ENCODE results near the gene DSCAML1.

Gene DSCAML1

DNA sequence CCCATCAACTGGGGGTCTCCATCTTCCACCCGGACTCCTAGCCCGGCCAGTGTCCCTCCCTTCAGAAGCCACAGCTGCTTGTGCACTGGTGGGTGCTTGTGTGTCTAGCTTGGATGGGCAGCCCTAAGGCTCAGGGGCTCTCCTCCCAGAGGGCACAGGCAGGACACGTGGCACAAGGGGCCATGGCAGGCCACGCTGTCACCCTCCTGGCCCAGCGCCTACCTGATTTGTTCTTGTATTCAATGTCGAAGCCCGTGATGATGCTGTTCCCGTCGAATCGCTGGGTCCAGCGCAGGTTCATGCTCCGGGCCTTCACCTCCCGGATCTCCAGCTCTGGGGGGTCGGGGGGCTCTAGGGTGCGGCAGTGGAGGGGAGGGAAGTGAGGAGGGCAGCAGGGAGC, 316.8 kb downstream of the DSCAML1 start:
- no peak for DNase-seq

DNA sequence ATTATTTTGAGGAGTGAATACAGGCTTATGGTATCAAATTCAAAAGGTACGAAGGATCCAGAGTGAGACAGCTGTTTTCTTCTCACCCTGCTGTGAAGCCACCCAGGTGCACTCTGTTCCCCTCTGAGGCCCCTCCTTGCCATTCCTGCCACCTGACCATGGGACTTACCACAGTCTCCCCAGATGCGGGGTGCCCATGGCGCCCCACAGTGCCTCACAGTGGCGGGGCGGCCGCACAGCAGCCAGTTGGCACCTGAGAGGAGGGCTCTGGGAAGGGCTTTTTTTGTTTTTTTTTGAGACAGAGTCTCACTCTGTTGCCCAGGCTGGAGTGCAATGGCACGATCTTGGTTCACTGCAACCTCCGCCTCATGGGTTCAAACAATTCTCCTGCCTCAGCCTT, 317.6 kb downstream of the DSCAML1 start:
- DNase-seq = no peak

DNA sequence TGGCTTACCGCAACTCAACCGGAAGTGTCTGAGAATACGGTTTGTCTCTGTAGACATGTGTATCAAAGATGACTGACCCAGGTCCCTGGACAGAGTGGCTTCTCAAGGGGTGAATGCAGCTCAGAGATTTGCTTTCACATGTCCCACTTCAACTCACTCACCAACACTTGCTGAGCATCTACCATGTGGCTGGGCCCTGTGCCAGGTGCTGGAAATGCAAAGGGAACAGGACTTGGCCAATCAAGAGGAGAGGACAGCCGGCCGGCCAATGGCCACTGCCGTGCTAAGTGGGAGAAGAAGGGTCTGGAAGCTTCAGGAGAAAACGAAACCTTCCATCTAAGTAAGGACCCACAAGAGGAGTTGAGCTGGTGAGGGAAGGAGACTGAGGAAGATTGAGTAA, 318.1 kb downstream of the DSCAML1 start:
- DNase-seq = no peak

DNA sequence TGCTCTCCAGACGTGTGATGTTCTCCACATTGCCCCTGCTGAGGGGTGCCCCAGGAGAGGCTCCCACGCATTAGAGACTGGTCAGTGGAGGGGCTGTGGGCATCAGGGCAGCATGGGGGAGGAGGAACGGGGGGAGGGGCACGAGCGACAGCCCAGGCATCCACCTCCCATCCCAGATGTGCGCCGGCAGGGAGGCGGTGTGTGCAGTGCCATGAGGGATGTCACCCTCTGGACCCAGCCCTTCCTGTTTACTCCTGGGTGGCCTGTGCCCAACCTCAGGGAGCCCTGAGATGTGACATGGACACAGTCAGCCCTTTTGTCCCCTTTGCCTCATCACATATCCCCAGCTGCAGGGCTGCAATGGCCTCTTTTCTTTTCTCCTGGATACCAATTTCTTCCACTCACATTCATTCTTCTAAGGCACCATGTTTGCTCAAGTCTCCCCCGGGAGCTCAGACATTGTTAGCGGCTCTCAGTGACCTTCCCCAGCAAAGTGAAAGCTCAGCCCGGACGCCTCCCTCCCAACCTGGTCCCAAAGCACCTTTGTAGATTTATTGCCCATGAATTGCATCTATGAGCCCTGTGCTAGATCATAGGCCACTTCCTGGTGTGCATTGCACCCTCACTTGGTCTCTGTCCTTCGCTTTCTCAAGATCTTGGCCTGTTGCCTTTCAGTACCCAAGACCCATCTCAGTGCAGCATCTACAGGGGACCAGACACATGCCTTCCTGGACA, 318.7 kb downstream of the DSCAML1 start:
- no peak for DNase-seq

DNA sequence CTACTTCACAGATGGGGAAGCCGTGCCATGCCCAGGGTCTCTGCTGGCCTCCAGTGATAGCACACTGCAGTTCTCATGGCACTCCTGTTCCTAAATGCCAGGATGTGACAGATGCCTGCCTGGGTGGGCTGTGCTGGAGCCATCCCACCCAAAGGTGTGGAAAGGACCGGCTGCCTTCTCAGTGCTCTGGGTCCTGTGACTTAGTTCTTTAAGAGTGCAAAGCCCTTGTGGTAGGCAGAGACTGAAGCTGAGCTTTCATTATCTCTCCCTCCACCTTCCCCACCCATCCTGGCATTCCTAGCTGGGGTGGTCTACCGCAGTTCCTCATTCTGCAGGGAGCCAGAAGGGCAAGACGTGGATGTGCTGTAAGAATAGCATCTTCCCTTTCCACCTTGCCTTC, 319.3 kb downstream of the DSCAML1 start:
- no peak for DNase-seq

DNA sequence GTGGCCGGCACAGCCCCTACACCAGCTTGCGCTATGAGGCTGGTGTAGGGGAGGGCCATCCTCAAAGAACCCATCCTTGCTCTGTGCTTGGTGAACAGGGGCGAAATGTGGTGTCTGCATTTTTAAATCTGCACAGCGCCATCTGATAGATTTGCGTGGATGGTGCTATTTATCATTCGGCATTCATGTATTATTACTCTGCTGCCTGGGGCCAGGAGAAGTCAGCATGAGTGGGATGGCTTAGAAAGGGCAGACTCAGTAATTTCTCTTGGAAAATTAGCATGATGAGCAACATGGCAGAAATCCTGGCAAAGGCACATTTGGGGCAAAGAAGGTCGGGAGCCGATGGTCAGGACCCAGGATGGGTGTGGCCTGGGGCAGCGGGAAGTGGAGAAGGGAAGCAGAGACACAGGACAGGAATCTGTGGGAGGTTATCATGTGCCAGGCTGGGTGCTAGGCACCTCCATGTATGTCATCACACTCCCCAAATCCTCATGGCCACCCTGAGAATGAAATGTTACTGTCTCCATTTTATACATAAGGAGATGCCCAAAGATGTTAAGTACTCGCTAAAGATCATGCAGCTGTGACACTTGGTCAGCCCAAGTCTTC, 320.4 kb downstream of the DSCAML1 start:
- no peak for DNase-seq

DNA sequence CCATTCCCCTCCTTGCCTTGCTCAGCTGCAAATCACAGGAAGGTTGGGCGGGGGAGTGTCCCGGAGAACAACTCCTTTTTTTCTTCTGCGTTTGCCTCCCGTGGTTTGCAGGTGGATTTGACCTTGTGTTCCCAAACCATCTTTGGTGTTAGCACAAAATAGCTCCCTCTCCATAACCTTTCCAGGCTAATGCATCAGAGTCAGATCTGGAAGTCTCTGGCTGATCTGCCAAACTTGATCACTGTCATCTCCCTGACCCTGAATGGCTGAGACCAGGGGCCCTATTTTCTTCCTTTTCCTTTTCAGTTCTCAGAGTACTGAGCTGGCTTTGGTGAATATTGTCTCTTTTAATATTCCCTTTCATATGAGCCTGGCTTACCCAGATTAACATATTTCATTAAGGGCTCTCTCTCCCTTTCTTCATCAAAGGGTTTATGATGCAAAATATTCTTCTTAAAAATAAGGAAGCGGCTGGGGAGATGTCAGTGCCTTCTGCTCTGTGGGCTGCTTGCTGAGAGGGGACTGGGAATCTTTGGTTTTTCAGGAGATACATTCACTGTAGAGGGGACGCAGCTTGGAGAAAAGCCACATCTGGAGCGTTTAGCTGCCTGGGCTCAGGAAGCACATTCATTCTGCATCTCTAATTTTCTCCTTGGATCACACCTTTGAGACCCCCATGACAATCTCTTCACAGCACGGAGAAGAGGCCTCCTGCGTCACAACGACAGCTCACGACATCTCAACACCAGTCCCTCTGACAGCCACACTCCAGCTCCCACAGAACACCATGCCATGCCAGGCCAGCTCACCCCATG, 321.1 kb downstream of the DSCAML1 start:
- DNase-seq = no peak

DNA sequence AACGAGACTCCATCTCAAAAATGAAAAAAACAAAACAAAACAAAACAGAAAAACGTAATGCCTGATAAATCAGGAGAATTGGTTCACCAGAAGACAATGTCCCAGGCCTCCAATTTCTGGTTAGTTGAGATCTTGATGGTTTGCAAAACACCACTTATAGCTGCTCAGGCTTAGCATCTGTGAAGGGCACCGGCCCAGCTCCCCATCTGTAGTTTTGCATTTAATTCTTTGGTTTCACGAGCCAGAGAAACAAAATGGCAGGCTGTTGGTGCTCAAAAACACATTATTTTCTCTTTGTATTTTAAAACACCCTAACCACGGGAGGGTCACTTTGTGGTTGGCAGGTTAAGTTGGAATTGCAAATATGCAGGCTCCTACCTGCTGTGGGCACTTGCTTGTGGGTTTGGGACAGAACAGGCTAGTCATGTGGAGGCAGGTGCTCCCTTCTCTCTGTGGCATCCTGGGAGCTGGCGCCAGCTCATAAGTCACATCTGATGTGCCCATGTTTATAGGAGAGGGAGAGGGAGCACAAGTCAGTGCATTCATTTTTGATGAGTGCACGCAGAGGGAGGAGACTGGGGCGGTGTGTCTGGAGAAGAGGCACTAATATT, 323.4 kb downstream of the DSCAML1 start:
- DNase-seq = no peak

DNA sequence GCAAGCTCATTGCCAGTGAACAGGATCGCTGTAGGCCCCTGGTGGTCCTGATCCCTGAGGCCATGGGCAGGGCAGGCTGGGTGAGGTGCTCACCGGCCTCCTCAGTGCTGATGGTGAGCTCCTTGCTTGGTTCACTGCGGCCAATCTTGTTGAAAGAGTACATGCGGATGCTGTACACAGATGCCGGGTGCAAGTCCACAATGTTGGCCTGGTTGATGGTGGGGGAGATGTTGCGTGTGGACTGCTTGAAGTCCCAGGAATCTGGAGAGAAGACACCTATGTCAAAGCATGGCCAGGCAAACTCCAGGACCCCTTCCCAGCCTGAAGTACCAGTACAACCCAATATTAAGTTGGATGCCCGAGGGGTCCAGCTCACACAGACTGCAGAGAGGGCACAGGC, 325.2 kb downstream of the DSCAML1 start:
- DNase-seq = no peak

DNA sequence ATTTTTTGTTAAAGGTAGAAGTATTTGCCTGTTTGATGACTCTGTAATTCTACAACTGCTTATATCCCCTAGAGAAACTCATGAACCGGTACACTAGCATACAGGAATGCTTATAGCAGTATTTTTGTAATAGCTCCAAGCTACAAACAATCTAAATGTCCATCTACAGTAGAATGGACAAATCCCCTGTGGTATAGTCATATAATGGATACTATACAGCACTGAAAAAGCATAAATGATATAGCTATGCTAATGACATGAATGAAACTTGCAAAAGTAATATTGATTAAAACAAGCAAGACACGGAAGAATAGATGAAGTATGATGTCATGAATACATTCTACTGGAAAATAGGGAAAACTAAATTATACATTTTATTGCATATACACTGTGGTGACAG, 326.4 kb downstream of the DSCAML1 start:
- DNase-seq = no peak

DNA sequence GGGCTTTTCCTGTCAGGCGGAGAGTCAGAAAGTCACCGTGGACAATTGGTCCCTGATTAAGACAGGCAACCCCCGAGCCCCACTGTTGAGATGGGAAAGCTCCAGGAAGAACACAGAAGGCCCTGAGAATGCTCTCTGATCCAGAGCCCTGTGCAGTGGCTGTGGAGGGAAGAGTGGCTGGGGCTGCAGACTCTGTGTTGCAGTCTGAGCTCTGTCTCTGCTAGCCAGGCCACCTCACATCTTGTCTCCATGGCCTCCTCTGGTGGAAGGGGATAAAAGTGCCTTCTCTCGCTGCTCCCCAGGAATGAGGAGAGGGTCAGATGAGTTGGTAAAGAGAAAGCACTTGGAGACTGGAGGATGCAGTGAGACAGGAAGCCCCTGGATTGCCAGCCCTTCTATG, 328.1 kb downstream of the DSCAML1 start:
- DNase-seq = no peak

DNA sequence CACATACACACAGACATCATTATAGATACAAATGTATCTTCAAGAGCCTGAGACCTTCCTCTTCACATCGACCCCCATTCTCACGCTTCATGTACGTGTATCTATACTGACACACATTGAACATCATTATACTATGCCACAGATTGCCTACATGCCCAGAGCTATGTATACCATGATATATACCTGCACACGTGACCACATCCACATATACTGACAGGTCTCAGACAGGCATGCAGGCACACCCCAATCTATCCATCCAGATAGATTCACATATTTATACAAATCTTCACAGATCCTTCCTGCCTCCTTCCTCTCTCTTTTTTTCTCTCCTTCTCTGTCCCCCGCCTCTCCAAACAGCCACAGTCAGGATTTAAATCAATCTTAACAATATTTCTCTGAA, 329.2 kb downstream of the DSCAML1 start:
- DNase-seq = no peak

DNA sequence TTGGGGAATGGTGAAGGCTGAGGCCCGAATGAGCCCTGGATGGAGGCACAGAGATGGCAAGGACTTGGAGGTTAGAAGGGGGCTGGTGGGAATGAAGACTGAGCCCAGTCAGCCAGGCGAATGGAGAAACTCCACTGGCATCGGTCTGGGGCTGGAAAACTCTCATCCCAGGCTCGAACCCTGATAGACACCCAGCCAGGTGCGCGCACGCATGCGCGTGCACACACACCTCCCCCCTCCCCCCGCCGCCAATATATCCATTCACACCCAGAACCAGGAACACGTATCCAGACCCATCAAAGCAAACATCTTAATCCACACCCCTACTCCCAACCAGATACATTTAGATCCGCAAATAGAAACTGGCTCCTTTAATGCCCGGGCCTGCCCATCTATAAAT, 330.1 kb downstream of the DSCAML1 start:
- no peak for DNase-seq

DNA sequence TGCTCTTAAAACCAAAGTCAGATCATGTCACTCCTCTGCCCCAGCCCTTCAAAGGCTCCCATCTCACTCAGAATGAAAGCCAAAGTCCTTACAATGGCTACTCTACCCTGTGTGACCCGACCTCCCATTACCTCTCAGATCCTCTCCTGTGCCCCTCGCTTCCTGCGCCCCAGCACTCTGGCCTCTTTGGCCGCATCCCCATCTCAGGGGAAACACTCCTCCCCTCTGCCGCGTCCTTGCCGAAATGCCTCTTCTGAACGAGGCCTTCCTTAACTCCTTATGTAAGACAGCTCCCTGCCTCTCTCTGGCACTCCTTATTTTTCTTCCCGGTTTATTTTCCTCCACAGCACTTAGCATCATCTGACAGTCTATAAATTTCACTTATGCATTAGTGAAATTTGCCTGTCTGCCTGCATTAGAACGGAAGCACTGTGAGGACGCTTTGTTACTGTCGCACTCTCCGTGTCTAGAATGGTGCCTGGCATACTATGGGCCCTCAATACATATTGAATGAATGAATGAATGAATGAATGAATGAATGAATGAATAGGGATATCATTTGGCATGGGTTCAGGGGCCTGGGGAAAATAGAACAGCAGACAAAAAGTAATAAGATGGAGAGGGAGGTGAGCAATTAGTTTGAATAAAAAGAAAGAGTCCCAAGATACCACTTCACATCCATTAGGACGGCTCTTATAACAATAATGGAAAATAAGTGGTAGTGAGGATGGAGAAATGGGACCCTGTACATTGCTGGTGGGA, 331.6 kb downstream of the DSCAML1 start:
- no peak for DNase-seq

DNA sequence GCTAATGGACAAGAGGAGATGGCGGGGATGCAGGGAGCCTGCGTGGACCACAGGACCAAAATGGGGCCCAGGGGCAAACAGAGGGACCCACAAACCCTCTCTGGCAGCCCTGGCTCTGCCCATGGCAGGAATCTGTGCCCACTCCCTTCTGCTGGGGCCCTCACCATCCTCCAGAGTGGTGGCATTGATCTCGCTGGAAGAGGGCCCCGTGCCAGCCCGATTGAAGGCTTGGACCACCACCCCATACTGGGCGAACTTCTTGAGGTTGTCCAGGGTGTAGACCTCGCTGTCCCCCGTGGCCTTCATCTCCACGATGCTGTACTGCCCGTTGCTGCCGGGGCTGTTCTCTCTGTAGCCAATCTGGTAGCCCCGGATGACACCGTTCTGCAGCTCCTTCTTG, 332.2 kb downstream of the DSCAML1 start:
- no peak for DNase-seq

DNA sequence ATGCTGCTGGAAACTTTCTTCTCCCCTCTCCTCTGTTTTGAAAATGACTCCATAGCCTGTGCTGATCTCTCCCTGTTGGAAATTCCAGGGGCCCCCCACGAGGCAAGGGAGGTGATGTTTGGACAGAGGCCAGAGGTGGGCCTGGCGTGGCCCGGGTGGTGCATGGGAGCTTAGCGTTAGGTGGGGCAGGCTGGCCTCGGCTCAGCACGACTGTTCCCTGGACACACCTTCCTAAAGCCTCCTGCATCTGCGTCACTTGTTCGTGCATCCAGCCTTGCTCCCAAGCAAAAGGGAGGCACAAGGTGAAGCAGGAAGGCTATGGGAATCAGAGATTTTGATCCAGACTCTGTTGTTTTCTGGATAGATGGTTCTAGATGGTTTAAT, 334.2 kb downstream of the DSCAML1 start:
- no peak for DNase-seq

DNA sequence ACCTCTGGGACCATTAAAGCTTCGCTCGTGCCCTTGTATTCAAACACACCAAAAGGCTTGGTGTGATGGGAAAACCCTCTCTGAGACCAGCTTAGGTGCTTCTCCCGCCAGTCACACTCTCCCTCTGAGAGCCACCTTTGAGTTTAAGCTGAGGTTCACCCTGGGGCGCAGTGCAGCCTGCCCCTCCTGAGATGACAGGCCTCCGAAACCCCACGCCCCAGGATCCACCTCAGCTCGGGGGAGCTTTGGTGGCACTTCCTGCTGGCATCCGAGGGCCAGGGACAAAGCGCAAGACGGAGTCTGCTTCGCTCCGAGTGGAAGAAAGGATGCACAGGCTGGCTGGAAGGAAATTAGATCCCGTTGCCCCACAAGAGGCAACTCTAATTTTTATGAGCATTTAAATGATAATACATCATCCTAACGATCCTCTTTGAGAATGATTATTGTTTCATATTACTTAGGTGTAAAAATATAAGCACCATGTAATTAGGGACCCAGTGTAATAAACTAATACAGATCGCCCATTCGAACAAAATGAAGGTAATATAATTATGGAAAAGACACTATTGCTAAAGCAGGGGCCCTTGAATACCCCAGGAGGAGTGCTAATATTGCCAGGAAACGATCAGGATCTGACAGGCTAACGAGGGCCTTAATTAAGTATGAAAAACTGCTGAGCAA, 334.7 kb downstream of the DSCAML1 start:
- DNase-seq = no peak

DNA sequence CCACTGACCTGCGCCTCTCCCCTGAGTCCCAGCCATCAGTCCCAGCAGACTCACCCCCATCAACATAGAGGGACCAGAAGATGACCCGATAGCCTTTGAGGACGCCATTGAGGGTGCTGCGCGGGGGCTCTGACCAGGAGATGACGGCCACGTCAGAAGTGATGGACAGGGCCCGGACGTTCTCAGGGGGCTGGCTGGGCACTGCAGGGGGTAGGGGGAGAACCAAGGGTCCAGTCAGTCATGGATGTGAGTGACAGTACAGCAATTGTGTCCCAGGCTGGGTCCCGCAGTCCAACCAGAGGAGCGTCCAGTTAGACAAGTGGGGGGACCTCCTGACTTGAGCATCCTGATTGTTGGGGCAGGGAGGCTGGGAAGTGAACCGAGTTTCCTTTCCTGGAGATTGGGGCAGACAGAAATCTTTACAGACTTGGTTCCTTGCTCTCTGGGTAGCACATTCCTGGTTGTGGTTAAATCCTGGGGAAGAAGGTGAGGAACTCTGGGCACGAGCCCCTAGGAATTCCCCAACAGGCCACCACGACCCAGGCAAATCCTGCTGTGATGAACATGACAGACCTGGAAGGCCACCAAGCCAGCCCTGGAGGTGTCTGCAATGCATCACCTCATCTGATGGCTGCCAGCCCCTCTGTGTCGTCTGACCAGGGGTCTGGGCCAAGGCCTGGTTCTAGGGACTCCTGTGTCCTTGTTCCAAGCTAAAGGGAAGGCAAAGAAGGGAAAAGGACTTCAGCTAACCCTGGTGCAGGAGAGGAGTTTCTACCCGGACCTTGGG, 335.4 kb downstream of the DSCAML1 start:
- DNase-seq = no peak

DNA sequence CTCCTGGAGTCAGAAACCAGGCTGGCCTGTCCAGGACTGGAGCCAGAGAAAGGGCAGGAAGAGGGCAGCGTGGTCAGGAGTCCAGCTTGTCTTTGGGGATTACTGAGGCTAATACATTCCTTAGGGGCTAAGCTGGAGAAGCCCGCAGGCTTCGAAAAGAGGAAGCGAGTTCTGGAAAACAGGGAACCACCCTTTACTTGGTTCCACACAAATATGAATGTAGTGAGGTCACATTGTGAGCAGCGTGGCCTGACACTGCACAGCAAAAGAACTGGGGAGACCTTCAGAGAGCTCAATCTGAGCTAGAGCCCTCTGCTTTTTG, 337.1 kb downstream of the DSCAML1 start:
- DNase-seq = no peak

DNA sequence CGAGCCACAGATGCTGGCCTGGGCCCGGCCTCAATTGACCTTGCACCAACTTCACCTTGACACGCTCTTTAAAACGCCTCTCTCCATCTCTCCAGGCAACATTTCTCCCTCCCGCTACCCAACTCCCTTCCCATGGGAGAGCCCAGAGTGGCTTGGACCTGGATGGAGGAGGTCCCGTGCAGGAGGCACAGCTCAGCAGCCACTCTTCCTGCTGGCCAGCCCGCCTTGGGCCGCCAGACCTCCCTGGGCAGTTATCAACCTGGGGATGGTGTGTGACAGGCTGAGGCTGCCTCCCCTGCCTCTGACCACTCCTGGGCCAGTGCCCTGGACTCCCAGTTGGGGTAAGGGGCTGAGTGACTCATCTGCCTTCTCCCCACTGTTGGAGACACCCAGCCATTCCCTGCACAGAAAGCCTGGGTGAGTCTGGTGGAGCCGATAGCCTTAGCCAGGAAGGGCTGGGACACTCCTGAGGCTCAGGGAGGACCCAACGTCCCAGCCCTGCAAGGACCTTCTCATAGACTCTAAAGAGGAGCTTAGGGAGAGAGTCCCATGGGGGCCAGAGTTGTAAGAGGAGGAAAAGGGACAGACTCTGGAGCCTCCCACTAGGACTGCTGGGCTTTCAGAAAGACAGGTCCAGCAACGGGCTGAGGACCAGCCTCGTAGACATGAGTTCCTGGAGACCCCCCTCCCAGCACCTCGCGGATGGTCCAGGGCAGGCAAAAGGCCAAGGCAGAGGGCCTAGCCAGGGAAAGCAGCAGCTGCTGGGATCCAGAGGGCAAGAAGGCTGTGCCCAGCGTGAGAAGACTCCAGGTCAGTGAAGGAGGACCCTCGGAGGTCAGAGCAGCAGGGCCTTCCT, 337.7 kb downstream of the DSCAML1 start:
- no peak for DNase-seq

Data from activated CD4-positive, alpha-beta T cell treated with anti-CD3 and anti-CD28 coated beads, Interleukin-2, amount 50 U/mL, for 16 hours (primary cell).